GM21528 (cell line): ENCODE results near the gene OR2V1.
"Not testable (repeated sequence)": the region's sequence is repeated elsewhere in the genome, so short reads cannot be mapped to it uniquely, and the experiment has no call there.

ENCODE experiments used
- ATAC-seq: cut with Tn5 transposase; IDR thresholded peaks from one replicate; pipeline ENCODE4 v1.9.1; 2021; ENCODE audit warnings: mild to moderate bottlenecking, moderate library complexity; ENCODE audit not compliant: unreplicated experiment, low FRiP score

Gene OR2V1

GRCh38 chr5:181105391-181106025, 25.5 kb downstream of the OR2V1 start:
- ATAC-seq, result no peak

DNA sequence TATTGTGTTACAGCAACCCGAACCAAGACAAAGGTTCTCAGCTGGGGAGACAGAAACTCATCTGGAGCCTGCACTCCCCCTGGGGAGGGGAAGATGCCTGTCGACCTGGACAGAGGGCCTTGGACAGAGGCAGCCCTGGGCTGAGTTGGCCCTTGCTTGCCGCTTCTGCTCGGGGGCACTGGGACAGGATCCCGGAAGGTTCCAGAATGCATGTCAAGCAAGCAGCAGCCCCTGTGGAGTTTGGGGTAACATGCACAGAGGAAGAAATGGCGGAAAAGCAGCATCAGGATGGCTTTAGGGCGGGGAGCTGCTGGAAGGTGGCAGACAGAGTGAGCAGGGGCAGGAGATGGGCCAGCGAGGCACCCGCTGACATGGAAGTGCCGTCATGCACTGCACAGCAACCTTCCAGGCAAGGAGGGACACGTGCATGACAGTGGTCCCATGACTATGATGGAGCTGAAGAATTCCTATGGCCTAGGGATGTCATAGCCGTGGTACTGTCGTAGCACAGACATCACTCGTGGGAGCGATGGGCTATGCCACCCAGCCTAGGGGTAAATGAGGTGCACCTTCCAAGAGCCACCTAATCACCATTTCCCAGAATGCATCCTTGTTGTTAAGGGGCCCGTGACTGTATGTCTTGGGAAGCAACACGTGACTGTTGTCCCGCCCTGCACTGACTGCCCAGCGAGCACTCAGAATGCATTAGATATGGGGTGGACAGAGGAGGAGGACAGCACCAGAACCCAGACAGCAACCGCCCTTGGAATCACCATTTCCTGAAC, 26.2 kb downstream of the OR2V1 start:
- ATAC-seq, result not testable (repeated sequence)

GRCh38 chr5:181104259-181104568, 26.8 kb downstream of the OR2V1 start:
- ATAC-seq, result not testable (repeated sequence)

GRCh38 chr5:181101930-181102674, 28.9 kb downstream of the OR2V1 start:
- ATAC-seq, result not testable (repeated sequence)

DNA sequence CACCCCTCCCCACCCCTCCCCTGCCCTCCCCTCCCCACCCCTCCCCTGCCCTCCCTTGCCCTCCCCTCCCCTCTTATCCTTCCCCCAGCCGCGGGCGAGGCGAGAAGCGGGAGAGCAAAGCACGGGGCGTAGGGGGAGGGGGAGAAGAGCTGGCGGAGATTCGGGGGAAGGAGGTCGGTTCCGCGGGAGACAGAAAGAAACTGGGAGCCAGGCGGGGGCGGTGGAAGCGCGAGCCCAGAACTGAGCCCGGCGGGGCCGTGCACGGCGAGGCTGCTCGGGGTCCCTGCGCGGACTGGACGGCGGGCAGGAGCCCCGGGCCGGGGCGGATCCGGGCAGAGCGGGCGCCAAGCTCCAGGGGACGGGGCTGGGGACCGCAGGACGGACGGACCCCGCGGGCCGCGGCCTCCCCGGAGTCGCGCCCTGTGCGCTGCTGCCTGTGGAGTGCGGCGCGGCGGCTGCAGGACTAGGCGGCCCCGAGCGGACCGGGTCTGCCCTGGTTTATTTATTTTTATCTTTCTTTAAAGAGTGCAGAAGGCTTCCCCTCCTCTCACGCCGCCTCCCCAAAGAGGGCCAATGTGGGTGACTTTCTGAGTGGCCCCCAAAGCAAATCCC, 29.8 kb downstream of the OR2V1 start:
- ATAC-seq, result not testable (repeated sequence)

- ATAC-seq, result no peak
These were observed 30.7 kb downstream of the OR2V1 start for GRCh38 chr5:181100121-181100875.

DNA sequence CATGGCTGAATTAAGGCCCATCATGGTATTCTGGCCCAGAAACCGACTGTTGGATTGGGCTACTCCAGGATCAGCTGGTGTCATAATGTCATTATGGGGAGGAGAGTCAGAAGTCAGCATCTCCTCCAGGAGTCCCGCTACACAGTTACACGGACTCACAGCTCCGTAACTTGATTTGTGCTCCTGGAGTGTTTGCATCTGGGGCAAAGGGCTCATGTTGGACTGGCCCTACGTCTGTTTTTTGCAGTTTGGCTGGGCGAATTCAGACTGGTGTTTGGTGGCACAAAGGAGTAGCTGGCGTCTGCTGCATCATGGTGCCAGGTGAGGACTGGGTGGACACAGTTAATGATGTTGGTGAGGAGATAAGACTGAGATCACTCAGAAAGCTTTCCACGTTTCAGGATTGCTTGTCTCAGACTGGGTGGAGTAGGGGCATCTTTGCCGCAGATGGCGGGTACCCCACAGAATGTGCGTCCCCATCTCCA, 31.3 kb downstream of the OR2V1 start:
- no peak for ATAC-seq

GRCh38 chr5:181098762-181099601, 32.0 kb downstream of the OR2V1 start:
- no peak for ATAC-seq

GRCh38 chr5:181097759-181098491, 33.0 kb downstream of the OR2V1 start:
- ATAC-seq, result not testable (repeated sequence)

- not testable (repeated sequence) for ATAC-seq
These were observed 33.6 kb downstream of the OR2V1 start for GRCh38 chr5:181097383-181097753.

DNA sequence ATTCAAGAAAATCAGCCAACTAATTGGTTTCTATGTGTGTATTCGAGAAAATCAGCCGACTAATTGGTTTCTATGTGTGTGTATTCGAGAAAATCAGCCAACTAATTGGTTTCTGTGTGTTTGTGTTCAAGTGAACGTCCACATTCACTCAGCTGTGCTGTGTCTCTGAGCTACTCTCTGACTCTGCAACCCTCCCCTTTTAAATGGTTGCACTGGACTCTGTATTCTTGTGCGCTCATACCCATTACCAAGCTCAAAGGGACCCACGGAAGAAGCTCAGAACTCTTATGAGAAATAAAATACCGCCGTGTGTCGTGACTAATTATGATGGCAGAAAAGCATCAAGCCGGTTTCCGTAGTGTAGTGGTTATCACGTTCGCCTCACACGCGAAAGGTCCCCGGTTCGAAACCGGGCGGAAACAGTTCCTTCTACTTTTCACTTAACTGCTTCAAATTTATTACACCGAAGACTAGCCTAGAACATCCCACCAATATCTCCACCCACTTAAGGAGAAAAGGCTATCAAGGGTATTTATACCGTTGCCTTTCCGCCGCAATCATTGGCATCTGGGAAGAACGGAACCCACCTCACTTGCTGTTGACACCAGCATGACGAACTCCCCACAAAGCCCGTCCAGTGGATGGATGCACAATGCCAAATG, 34.1 kb downstream of the OR2V1 start:
- not testable (repeated sequence) for ATAC-seq

GRCh38 chr5:181095162-181095561, 35.8 kb downstream of the OR2V1 start:
- not testable (repeated sequence) for ATAC-seq

DNA sequence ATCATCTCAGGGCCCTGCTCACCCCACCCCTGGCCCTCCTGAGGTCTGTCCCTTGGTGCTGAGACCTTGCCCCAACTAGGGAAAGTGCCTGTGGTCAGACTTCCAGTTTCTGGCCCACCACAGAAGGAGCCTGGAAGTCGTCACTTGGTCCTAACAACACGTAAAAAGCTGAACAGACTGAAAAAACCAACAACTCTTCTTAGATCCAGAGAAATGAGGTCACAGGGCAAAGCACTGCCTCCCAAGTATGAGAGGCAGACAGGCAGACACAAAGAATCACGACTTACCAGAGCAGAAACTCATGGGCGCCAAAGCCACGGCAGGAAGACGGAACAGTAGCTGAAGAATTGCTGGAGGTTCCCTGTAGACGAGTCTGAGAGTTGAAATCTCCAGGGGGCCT, 38.5 kb downstream of the OR2V1 start:
- no peak for ATAC-seq

GRCh38 chr5:181088289-181088688, 42.7 kb downstream of the OR2V1 start:
- ATAC-seq, result no peak

GRCh38 chr5:181087309-181087708, 43.7 kb downstream of the OR2V1 start:
- no peak for ATAC-seq

GRCh38 chr5:181086884-181087205, 44.1 kb downstream of the OR2V1 start:
- no peak for ATAC-seq

DNA sequence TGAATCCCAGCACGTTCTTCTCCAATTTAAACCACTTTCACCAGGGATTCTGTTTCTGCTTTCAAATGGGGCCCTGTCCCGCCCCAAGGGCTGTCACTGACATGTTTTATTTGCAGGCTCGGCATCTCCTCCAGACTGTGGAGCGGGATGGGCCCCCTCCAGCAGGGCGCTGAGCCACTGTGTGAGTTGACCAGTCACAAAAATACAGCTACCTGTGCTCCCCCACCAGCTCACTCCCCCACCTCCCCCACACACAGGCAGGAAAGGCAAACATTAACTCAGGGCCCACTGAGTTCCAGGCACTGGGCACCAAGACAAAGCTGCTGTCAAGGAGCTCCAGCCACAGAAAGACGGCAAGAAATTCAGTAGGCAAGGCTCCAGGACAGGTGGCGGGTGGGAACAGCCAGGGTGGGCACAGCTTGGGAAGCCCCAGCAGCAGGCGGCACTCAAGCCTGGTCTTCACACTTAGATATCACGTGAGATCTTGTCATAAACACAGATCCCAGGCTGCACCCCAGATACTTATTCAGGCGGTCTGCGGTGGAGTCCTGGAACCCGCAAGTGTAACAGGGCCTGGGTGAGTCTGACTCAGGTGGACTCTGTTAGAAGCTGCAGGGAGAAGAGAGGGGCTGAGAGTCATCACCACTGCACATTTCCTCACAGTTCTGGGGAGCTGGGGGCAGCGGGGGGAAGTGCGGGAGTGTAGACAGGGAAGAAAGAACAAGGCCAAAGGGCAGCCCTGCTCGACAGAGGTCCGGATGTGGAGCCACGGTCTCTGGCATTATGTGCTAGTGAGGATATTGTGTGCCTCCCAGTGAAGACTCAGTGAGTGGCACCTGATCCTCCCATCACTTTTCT, 44.7 kb downstream of the OR2V1 start:
- ATAC-seq, result no peak
